SJSA1 (cell line): ENCODE results near the gene ABCC10. TPM values are rescaled to one million over a fixed set of nuclear protein-coding genes. Genes with fewer than 3 reads are reported as not detected.
A peak's percentile ranks its signal among the peaks of the same experiment; 100 is the strongest.
"Not testable (repeated sequence)": the region's sequence is repeated elsewhere in the genome, so short reads cannot be mapped to it uniquely, and the experiment has no call there.

Experiments used
- DNase-seq, 2 experiments: peaks; one replicate each; pipeline ENCODE4 v3.0.0-alpha.2; 2015 to 2020; ENCODE audit warnings: low spot score in 2 of 2, low read depth in 1 of 2
- H3K27ac ChIP-seq: fragments of 250-450 bp; sonication (Bioruptor Pico); 2 replicates; pipeline ENCODE4 v1.5.1; 2020; ENCODE audit warnings: mild to moderate bottlenecking, moderate library complexity
- H3K27me3 ChIP-seq: fragments of 250-450 bp; sonication (Bioruptor Pico); replicated peaks from 2 replicates; pipeline ENCODE4 v1.5.1; 2020; ENCODE audit warnings: mild to moderate bottlenecking, moderate library complexity
- H3K36me3 ChIP-seq: fragments of 250-450 bp; sonication (Bioruptor Pico); 2 replicates; pipeline ENCODE4 v1.5.1; 2020; ENCODE audit warnings: mild to moderate bottlenecking
- H3K4me1 ChIP-seq: fragments of 250-450 bp; sonication (Bioruptor Pico); replicated peaks from 2 replicates; pipeline ENCODE4 v1.6.1; 2021; ENCODE audit warnings: mild to moderate bottlenecking
- H3K4me3 ChIP-seq: fragments of 250-450 bp; sonication (Bioruptor Pico); 2 replicates; pipeline ENCODE4 v1.5.1; 2020; ENCODE audit warnings: mild to moderate bottlenecking
- H3K9me3 ChIP-seq: fragments of 250-450 bp; sonication (Bioruptor Pico); replicated peaks from 2 replicates; pipeline ENCODE4 v1.5.1; 2020; ENCODE audit warnings: mild to moderate bottlenecking
- total RNA-seq: library from RNA; depleted of rRNA; stranded (reverse); fragments of >200 nt; shearing (Covaris generic); gene quantifications from 2 replicates; pipeline ENCODE4 v1.2.3, GENCODE V29; 2014; rRNA removed

ABCC10 gene, protein sequence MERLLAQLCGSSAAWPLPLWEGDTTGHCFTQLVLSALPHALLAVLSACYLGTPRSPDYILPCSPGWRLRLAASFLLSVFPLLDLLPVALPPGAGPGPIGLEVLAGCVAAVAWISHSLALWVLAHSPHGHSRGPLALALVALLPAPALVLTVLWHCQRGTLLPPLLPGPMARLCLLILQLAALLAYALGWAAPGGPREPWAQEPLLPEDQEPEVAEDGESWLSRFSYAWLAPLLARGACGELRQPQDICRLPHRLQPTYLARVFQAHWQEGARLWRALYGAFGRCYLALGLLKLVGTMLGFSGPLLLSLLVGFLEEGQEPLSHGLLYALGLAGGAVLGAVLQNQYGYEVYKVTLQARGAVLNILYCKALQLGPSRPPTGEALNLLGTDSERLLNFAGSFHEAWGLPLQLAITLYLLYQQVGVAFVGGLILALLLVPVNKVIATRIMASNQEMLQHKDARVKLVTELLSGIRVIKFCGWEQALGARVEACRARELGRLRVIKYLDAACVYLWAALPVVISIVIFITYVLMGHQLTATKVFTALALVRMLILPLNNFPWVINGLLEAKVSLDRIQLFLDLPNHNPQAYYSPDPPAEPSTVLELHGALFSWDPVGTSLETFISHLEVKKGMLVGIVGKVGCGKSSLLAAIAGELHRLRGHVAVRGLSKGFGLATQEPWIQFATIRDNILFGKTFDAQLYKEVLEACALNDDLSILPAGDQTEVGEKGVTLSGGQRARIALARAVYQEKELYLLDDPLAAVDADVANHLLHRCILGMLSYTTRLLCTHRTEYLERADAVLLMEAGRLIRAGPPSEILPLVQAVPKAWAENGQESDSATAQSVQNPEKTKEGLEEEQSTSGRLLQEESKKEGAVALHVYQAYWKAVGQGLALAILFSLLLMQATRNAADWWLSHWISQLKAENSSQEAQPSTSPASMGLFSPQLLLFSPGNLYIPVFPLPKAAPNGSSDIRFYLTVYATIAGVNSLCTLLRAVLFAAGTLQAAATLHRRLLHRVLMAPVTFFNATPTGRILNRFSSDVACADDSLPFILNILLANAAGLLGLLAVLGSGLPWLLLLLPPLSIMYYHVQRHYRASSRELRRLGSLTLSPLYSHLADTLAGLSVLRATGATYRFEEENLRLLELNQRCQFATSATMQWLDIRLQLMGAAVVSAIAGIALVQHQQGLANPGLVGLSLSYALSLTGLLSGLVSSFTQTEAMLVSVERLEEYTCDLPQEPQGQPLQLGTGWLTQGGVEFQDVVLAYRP (N-terminal part only)
- total RNA-seq, result 10.9 and 11.3 TPM in 2 replicates

DNA sequence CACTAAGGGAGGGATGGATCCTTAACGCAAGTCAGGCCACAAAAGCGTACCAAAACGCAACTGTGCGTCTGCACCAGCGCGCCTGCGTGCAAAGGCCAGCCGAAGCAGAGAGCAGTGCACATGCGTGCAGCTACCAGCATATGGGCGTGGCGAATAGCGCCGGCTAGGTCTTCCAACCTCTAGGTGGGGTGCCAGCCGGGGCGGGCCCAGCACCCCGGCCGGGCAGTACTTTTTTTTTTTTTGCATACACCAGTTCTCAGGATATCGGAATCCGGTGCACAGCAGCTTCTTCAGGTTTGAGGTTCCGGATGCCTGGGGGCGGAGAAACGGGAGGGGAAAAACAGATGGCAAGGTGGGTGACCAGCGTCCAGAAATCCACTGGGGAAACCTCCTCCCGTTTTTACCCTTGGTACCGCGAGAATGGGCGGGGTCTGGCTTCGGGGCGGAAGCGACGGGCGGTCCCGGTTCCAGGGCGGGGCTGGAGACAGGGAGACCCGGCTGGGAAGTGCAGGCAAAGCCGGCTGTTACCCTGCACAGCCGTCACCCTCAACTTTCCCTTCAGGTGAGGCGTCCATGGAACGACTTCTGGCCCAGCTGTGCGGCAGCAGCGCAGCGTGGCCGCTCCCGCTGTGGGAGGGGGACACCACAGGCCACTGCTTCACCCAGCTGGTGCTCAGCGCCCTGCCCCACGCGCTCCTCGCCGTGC, at the start of gene ABCC10:
TSS of gene ABCC10 (plus strand) at position 136 of the 706 bp plus-strand sequence. CDS start at position 574, 438 bp downstream.
- peaks cover 13% of the 10 kb centered on the region for H3K4me1 ChIP-seq
- peak; percentile 95 to 97 for DNase-seq
- H3K36me3 ChIP-seq, result peaks cover 14% of the 10 kb centered on the region
- H3K27ac ChIP-seq, result peak within 1 kb of the TSS; percentile 31
- peak within 1 kb of the TSS; percentile 69 for H3K4me3 ChIP-seq
- no peaks in the 10 kb centered on the region for H3K9me3 ChIP-seq
- H3K27me3 ChIP-seq, result no peaks in the 10 kb centered on the region

DNA sequence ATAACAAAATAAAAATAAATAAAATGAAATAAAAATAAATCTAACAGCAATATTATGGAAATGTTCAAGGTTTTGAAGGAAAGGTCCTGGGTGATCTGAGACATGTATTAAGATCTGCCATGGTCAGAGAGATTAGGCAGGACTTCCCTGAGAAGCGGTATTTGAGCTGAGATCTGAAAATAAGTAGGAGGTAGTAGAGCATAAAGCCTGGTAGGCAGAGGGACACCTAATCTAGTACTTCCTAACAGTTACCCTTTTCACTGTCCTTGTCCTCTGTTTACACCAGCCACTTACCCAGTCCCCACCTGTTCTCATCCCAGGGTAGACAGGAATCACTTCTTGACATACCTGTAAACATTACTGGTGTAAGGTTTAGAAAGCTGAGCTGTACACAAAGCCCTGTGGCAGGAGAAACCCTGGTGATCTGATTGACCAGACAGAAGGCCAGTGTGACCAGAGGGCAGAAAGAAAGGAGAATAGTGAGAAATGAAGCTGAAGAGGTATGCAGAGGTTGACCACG, 49.6 kb upstream of the ABCC10 start:
- no peak for DNase-seq
- Histone ChIP-seq H3K27ac (no peak overlapping the region), H3K36me3 (no peaks in the 10 kb centered on the region), H3K27me3 (peaks cover 16% of the 10 kb centered on the region), H3K9me3 (no peaks in the 10 kb centered on the region; the same call in 1 of the 2 replicates), H3K4me3 (no peak overlapping the region), H3K4me1 (no peaks in the 10 kb centered on the region)

DNA sequence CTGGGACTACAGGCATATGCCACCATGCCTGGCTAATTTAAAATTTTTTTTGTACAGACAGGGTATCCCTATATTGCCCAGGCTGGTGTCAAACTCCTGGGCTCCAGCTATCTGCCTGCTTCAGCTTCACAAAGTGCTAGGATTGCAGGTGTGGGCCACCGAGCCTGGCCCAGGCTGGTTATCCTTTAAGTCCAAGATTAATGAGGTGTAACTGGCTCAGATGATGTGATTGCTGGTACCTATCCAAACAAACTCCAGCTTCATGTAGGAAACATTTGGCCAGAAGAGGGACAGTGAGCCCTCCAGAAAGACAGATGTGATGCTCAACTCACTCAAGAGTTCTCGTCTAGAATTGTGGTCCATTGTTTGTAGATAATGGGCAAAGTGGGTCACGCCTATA, 48.7 kb upstream of the ABCC10 start:
- no peak for DNase-seq
- Histone ChIP-seq H3K27me3 (peaks cover 16% of the 10 kb centered on the region), H3K27ac (no peak overlapping the region), H3K9me3 (no peaks in the 10 kb centered on the region; the same call in 1 of the 2 replicates), H3K4me3 (no peak overlapping the region), H3K36me3 (no peaks in the 10 kb centered on the region), H3K4me1 (no peaks in the 10 kb centered on the region)

DNA sequence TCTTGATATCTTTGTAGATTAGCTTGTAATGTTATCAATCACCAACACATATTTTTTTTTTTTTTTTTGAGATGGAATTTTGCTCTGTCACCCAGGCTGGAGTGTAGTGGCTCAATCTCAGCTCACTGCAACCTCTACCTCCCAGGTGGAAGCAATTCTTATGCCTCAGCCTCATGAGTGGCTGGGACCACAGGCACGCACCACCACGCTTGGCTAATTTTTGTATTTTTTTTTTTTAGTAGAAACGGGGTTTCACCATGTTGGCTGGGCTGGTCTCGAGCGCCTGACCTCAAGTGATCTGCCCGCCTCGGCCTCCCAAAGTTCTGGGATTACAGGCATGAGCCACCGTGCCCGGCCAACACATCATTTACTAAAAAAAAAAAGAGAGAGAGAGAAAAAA, 46.5 kb upstream of the ABCC10 start:
- H3K9me3 ChIP-seq, DNase-seq, H3K36me3 ChIP-seq, H3K27ac ChIP-seq, H3K4me3 ChIP-seq, H3K4me1 ChIP-seq: not testable (repeated sequence)
- peaks cover 16% of the 10 kb centered on the region for H3K27me3 ChIP-seq

DNA sequence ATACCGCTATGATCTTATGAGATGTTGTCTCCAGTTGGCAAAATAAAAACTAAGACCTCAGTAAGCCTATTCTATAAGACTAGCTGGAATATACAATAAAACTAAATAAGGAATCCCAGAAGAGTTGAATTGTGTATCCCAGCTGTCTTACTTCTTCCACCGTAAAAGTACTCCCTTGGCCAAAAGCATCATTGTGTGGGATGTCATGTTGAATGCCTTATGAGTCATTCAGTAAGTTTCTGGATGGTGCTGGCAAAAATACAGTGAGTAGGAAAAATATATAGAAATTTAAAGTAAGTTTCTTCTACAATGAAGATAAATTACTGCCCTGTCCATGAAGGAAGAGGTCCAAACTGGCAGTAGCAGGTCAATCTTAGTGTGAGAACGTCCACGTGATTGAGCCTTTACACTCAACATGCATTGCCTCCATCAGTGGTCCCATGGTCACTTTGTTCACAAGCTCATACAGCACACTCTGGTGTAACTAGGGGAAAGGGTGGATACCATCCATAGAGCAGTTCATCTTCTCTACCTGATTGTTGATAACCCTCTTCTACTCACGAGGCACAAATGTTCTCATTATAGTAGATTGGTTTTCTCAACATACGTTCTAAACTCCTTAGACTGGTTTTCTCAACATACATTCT, 44.2 kb upstream of the ABCC10 start:
- H3K4me3 ChIP-seq, result no peak overlapping the region
- H3K4me1 ChIP-seq, result no peaks in the 10 kb centered on the region
- peaks cover 13% of the 10 kb centered on the region for H3K27me3 ChIP-seq
- no peaks in the 10 kb centered on the region for H3K36me3 ChIP-seq
- H3K9me3 ChIP-seq, result no peaks in the 10 kb centered on the region
- H3K27ac ChIP-seq, result no peak overlapping the region
- no peak for DNase-seq

DNA sequence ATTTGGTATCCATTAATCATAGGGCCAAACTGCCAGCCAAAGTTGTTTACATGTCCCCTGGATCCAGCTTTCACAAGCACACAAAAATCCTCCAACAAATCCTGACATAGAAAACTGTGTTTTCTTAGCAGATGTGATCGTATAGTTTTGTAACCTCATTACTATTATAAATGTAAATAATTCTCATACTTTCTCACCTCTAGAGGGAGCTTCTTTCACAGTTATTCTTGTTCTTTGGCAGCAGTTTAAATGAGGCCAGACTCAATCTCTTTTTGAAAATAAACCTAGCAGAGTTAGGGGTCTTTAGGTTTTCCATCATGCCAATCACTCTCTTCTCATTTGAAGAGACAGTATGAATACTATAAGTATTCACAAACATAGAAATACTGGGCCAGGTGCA, 40.8 kb upstream of the ABCC10 start:
- Histone ChIP-seq H3K9me3 (no peaks in the 10 kb centered on the region), H3K27ac (no peak overlapping the region), H3K27me3 (no peaks in the 10 kb centered on the region), H3K4me1 (no peaks in the 10 kb centered on the region), H3K4me3 (no peak overlapping the region), H3K36me3 (no peaks in the 10 kb centered on the region)
- no peak for DNase-seq

DNA sequence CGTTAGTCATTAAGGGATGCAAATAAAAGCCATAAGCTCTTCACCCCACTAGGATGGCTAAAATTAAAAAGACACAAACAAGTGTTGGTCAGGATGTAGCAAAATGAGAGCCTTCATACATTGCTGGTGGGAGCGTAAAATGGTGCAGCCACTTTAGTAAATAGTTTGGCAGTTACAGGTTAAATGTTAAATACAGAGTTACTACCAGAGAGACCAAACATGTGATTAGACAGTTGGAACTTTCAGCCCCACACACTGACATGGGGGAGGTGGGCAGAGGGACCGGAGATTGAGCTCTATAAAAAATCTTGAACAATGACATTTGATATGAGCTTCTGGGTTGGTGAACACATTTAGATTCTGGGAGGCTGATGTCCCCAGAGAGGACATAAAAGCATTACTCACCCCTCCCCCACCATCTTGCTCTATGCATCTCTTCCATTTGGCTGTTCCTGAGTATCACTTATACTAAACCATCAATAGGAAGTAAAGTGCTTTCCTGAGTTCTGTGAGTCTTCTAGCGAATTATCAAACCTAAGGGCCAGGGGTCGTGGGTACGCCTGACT, 37.5 kb upstream of the ABCC10 start:
- Histone ChIP-seq H3K27me3 (no peaks in the 10 kb centered on the region), H3K27ac (no peak overlapping the region), H3K4me1 (no peaks in the 10 kb centered on the region), H3K4me3 (no peak overlapping the region), H3K9me3 (no peaks in the 10 kb centered on the region), H3K36me3 (no peaks in the 10 kb centered on the region)
- no peak for DNase-seq

DNA sequence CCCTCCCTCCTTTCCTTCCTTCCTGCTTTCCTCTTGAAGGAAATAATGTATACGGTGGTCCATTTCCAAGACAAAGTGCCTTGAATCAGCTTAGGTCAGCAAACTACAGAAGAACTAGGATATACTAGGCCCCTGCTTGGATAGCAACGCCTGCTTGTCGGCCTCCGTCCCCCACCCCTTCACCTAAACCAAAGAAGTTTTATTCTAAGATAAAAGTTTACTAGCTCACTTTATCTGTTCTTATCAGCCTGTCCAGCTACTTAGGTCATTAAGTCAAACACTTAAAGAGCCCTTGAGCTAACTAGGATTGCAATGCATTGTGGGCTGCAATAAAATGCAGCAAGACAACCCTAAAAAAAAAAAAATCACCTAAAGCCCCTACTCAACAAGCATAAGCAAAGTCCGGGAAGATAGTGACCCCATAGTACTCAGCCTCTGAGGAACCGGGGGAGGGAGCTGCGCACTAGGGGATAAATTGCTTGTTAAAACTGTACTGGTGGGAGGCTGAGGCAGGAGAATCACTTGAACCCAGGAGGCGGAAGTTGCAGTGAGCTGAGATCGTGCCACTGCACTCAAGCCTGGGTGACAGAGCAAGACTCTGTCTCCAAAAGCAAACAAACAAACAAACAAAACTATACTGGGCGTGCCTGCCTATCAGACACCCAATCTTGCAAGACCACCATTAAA, 36.4 kb upstream of the ABCC10 start:
- not testable (repeated sequence) for H3K36me3 ChIP-seq, H3K4me3 ChIP-seq, H3K9me3 ChIP-seq, H3K4me1 ChIP-seq, H3K27me3 ChIP-seq, H3K27ac ChIP-seq, DNase-seq

DNA sequence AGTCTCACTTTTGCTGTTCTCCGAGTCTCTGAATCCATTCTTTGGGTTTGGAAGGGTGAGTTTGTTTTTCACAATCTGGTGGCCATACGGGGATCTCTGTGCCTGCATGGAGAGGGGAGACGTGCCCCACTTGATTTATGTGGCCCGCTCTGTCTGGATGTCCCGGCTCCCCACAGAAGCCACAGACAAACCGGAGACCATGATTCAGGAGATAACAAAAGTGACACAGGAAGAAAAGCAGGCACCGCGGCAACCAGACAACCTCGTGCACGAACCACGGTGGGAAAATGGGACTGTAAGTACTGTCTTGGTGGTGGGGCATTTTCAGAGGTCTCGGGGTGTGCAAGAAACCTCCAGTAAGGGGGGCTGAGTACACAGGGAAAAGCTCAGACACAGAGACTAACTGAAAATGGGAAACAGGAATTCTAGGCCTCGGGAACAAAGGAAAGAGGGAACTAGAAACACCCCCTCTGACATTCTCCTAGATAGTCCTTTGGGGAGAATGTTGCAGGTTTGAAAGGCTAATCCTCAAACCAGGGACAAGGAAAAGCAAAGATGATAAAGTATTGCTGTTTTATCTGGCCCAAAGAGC, 35.8 kb upstream of the ABCC10 start:
- Histone ChIP-seq H3K9me3 (no peaks in the 10 kb centered on the region), H3K27ac (no peak overlapping the region), H3K36me3 (no peaks in the 10 kb centered on the region), H3K27me3 (no peaks in the 10 kb centered on the region), H3K4me1 (no peaks in the 10 kb centered on the region), H3K4me3 (no peak overlapping the region)
- no peak for DNase-seq

DNA sequence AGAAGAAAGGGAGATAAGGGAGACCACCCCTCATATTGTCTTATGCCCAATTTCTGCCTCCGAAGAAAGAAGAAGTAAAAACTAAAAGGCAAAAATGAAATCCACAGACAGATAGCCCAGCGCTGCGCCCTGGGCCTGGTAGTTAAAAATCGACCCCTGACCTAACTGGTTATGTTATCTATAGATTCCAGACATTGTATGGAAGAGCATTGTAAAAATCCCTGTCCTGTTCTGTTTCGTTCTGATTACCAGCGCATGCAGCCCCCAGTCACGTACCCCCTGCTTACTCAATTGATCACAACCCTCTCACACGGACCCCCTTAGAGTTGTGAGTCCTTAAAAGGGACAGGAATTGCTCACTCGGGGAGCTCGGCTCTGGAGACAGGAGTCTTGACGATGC, 34.2 kb upstream of the ABCC10 start:
- DNase-seq, H3K4me3 ChIP-seq, H3K9me3 ChIP-seq, H3K27ac ChIP-seq, H3K4me1 ChIP-seq, H3K27me3 ChIP-seq, H3K36me3 ChIP-seq: not testable (repeated sequence)

DNA sequence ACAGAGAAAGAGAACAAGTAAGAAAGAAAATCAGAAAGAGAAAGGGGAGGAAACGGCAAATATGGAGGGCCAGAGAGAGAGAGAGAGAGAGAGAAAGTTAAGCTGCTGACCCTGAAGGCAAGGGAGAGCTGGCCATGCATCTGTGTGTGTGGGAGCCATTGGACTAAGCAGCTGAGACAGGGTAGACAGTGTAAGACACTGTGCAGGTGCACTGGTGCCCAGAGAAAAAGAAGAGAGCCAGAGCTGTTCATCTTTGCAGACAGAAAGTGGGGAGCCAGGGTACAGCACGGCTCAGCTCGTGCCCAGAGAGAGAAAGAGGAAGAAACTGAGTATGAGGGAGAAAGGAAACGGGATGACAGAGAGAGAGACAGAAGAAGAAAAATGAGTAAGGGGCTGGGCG, 33.7 kb upstream of the ABCC10 start:
- Histone ChIP-seq H3K9me3 (no peaks in the 10 kb centered on the region), H3K27me3 (no peaks in the 10 kb centered on the region), H3K4me1 (no peaks in the 10 kb centered on the region), H3K36me3 (no peaks in the 10 kb centered on the region), H3K4me3 (no peak overlapping the region), H3K27ac (no peak overlapping the region)
- DNase-seq, result no peak

DNA sequence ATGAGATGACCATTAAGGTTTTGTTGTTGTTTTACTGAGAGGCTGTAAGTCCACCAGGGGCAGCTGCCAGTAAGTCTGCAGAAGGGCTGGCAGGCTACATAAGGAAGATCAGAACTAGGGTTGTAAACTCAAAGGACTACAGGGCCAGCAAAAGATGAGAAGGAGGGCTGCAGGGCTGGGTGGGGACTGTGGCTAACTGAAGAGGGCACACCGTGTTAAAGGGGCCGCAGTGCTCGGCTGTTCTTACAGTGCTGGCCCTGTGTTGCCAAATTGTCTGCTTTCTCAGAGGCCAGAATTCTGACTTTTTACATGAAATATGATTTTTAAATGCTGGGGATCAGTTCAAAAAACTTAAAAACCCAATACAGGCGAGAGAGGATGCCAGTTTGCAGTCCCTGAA, 32.4 kb upstream of the ABCC10 start:
- Histone ChIP-seq H3K4me1 (no peaks in the 10 kb centered on the region), H3K27me3 (peaks cover 4% of the 10 kb centered on the region; the same call in 1 of the 2 replicates), H3K27ac (no peak overlapping the region), H3K9me3 (no peaks in the 10 kb centered on the region), H3K36me3 (no peaks in the 10 kb centered on the region), H3K4me3 (no peak overlapping the region)
- DNase-seq, result no peak
